NCI-H1436 (cell line): ENCODE measurements around the gene CDK5R2.

Experiments used
- DNase-seq: peaks from one replicate; lab custom pipeline; 2025; lab: John Stamatoyannopoulos, UW

Gene CDK5R2

DNA sequence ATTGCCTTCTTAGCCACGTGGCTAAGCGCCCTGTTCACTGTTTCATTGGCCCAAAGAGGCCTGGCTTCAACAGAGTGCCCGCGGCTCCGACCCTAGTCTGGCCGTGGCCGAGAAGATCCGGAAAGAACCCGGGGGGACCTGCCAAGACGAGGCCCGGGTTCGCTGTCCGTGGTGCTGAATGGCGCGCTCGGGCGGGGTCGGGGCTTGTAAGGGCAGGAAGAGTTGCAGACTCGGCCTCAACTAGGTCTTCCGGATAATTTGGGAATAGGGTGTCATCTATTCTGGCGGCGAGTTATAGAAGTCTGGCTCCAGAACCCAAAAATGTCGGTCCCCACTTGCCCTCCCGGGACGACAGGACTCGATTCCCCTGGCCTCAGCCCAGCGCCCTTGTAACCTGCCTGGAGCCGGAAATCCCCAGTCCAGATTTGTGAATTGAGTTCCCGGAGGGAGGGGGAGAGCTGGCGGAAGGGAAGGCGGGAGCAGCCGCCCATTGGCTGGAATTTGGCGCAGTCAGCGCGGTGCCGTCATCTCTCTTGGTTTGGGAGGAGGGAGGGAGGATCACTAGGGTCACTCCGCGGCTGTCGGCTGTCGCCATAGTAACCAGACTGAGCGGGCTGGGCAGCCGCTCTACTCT, 3.5 kb downstream of the CDK5R2 start:
- DNase-seq, result peak; percentile 88

DNA sequence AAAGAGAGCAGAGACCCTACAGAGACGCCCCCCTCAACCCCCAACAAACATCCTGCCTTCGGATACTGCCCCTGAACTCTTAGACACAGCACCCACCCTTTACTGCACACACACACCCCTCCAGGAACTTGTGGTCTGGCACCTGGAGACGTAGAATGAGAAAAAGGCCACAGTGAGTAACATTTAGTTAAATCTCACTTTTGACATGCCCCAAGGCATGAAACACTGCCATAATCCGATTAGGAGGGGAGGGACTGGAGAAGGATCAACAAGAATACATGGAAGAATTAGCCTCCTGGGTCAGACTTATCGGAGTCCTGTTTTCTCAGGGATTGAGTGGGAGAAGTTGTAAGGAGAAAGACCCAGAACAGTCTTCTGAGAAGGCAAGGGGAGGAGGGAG, 4.1 kb downstream of the CDK5R2 start:
- no peak for DNase-seq

DNA sequence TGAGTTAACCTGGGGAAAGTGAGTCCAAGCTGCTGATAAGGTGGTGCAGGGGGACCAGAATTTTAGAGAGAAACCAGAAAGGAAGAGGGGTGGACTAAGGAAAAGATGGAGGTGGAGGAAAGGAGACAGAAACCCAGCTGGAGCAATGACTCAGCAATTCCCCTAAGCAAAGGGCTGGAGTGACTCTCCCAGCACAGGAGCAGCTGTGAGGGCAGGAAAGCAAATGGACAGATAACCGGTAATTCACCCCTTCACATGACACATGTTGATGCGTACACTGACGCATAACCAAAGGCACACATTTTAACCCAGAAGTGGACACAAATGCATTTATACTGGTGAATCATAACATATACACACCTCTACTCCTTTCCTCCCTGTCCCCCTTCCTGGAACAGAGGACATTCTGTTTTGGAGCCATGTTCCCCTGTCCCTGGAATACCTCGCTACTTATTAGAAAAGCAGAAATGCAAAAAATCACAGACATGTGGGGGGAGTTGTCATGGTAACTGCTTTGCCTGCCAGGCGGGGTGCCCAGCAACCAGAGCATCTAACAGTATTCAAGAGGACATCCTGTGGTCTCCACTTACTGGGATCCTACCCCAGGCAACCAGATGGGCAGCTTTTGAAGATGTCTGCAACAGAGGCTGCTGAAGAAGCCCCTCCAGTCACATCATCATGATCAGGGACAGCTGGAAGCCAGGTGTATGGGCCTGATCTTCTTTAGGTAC, 4.7 kb downstream of the CDK5R2 start:
- DNase-seq, result no peak

DNA sequence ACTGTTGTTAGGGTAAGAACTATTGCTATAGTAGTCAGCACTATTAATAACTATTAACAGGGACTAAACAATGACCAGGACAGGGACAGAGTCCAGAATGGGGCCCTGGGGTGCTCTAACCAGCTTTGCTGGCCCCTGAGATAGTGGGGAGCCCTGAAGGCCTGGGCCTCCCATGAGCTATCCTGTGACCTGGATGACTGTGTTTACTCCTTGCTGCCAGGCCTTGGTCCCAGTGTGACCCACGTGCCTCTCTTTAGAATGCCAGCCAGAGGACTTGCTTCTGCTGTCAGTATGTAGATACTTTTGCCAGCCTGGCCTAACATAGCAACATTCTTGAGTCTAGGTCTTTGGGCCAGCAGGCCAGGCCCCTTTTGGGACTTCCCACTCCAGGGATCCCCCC, 11.4 kb downstream of the CDK5R2 start:
- no peak for DNase-seq

DNA sequence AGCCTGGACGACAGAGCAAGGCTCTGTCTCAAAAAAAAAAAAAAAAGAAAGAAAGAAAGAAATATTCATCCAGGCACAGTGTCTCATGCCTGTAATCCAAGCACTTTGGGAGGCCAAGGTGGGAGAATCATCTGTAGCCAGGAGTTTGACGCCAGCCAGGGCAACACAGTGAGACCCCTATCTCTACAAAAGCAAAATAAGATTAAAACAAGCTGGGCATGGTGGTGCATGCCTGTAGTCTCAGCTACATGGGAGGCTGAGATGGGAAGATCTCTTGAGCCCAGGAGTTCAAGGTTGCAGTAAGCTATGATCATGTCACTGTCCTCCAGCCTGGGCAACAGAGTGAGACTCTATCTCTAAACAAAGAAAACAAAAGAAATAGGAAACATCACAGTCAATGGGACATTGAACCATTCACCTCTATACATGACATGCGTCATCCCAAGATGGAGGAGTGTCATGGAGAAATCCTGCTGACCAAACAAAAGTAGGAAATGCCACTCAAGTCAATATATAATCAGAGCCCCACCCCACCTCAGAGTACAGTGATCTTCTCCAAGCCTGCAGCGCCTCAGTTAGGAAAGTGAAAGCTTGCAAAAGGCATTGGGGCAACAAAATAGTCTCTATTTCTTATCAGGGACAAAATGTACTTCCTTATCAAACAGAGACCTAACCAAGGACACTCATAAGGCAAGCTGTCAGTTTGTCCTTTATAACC, 15.8 kb downstream of the CDK5R2 start:
- no peak for DNase-seq

DNA sequence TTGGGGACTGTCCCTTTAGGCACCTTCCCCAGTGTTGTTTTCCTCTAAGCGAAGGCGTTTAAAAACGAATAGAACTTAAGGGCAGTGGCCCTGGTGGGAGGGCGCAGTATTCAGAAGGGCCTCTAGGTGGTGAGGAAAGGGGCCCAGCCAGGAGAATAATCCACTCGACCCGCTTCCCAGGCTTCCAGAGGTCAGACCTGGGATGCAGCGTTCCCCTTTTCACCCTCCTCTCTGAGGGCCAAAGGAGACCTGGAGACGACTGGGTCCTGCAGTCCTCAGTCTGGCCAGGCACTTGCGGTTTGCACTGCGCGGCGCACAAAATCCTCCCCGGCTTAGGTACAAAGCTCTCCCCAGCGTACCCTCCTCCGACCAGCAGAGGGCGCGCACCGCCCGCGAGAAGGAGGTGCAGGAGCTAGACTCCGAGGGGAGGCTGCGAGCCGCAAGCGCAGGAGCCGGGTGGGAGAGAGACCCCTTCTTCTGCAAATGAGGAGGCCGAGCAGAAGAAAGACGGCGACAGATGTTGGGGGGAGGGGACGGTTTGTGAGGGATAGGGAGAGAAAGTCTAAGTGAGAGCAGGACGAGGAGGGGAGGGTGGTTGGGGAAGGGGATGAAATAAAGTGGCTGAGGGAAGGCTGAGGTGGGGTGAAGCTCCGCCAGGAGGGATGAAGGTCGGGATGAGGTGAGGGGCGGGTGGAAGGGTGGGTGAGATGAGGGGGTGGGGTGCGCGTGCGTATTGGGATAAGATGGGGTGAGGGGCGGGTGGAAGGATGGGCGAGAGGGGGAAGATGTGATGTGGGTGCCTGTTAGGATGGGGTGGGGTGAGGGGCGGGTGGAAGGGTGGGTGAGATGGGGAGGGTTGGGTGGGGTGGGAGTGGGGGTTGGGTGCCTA, 20.6 kb downstream of the CDK5R2 start:
- DNase-seq, result peak; percentile 84

DNA sequence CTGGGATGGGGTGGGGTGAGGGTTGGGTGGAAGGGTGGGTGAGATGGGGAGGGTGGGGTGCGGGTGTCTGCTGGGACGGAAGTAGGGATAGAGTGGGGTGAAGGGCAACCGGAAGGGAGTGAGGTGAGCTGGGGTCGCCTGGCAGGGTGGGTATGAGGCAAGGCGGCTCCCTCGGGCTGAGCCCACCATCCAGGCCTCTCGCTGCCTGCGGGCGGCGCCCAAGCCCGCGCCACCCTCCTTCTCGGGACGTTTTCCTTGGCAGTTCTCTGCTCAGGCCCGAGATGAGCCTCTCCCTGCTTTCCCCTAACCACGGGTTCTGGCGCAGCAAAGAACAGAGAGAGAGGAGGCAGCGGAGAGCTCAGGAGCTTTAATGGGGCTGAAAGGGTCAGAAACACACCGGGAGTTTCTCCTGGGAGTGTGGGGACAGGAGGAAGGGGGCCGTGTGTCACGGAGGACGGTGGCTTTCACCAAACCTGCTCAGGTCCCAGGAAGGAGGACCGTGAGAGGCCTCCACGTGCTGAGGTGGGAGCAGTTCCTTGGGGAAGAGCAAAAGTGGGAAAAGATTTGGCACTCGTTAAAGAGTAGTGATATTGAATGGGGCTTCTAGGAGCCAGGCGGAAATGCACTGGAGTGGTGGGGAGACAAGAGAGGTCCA, 21.4 kb downstream of the CDK5R2 start:
- DNase-seq, result no peak

DNA sequence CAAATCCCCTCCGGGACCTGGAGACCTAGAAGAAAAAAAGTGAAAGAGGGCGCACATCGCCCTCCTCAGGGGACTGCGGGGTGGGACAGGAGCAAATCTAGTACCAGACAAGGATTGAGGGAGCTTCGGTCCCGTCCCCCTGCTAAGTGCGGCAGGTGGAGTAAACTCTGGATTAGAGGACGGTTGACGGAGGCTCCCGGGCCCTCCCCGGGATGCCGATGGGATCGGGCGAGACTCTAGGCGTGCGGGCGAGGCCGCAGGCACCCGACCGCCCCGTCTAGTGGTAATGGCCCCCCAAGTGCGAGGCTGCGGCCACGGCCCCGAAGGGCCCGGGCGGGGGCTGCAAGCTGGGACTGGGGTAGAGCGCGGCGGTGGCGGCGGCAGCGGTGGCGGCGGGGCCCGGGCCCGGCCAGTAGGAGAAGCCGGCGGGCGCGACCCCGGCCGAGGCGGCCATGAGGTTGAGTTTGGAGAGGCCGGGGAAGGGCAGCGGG, 22.0 kb downstream of the CDK5R2 start:
- no peak for DNase-seq

DNA sequence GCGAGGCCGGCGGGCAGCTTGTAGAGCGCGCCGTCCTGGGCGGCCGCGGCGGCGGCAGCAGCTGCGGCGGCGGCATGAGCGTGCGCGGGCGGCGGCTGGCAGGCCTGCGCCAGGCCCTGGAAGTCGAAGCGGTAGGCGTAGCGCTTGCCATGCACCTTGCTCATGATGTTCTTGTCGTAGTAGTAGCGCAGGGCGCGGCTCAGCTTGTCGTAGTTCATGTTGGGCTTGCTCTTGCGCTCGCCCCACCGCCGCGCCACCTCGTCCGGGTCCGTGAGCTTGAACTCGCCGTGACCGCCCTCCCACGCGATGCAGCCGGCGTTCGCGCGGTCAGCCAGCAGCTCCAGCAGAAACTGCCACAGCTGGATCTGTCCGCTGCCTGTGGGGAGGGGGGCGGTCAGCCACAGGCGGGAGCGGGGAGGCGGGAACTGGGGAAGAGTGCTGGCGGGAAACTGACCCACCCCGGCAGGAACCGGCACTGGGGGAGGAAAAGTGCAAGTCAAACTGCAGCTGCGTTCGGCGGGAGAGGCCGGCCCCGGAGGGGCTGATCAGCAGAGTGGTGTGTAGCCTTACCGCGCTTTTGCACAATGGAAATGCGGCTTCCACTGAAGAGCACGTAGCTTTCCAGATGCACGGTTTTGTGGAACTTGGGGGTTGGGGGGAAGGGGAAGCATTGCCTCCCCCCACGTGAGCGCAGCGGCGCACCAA, 22.6 kb downstream of the CDK5R2 start:
- DNase-seq, result no peak

DNA sequence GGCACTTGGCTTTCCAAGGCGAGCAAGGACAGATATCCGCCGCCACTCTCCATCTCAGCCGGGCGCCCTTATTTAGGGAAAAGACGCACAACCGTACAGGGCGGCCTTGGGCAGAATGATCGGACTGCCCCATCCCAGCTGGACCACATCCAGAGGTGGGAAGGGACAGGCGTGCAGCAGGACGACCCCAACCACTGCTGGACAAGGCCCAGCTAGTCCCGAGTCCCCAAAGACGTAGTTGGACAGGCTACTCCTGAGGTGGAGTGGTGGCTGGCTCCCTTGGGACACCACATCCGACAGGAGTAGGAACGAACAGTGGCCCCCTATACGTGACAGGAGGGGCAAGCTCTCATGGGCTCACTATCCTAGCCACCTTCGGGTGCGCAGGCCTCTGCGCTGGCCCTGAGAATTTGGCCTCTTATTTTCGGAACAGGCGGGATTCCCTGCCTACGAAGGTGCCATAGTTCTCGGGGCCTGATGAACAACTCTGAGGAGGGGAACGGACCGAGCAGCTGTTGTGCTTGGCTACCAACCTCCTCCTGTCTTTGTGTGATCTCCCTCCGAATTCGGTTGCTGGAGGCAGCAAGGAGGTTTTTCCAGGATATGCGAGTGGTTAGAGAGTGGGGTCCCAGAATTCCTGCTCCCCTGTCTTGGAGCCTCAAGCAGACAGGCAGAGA, 23.3 kb downstream of the CDK5R2 start:
- no peak for DNase-seq

DNA sequence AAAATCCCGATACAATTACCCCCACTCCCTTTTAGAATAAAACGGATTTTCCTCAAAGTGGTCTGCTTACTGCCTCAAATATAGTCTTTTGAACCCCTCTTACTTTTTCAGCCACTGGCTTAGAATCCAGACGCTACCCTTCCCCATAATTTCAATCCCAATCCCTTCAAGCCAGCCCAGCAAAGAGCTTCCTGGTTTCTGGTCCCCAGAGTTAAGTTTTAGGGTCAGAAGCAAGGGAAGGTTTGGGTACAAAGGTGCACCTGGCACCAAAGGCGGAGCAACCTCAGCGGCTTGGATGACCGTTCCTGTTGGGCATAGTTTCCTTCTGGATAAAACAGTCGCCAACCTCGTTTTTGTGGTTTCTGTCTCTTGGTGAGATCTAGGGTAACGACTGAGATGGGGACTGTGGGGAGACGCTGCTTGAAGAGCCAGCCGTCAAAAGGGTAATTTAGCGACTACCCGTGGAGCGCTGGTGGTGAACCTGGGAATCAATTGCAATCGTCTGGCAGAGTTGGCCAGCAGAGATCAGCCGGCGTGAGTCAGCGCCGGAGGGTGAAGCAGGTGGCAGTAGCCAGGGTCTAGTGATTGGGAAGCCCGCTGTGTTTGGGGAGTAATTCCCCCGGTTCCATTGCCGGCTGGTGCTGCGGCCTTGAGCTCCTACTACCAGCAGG, 23.9 kb downstream of the CDK5R2 start:
- no peak for DNase-seq

DNA sequence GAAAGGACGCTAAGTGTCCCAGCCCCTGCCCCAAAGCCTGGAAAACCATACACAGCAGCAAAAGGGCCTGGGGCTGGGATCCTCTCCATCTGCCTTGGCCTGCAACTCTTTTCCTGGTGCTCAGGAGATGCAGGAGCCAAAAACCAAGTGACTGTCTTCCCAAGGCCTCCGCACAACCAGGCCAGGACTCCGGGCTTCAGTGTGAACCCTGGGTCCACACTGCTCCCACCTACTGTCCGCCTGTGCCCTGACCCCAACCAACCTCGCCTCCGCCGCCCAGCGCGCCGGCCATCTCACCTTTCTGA, 24.4 kb downstream of the CDK5R2 start:
- DNase-seq, result no peak

DNA sequence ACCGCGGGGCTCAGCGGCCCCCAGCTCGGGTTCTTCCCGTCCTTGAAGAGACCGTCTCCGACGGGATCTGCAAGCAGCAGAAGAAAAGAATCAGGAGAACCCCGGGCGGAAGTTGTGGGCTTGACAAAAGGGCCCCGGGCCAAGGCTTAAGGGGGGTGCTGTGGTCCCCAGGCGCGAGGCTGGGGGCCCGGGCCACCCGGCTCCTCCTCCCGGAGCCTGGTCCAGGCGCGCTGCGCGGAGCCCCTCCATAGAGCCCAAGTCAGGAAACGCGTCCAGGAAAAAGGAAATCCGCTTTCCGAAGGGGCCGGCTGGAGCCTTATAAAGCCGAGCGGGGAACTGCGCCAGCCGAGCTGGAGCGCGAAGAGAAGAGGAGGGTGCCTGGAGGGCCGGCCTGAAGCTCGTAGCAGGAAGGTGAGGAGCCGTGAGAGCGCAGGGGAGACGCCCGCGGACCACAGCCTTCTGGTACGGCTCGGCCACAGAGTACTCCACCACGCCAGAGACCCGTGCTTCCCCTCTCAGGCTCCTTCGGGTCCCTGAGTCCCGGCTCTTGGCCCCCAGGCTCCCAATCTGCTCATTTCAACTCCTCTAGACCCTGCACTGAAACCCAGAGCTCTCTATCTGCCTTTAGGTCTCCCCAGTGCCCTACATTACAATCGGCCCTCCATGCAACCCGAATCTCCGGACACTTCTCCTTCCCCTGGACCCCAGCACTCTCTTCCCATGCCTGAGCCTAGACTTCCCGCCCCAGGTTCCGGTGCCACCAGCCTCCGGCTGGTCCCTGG, 25.0 kb downstream of the CDK5R2 start:
- no peak for DNase-seq

DNA sequence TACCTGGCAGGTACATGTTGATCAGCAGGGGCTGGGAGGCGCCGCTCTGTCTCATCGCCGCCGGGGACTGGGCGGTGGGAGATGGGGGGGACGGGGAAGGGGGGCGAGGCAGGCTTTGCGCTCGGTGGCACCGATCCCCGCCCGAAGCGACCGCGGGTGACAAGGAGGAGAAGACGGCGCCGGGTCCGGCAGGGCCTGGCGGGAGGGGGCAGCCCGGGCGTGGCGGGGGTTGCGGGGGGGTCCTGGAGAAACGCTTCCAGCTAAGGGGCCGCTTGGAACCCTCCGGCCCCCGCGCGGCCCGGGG, 25.5 kb downstream of the CDK5R2 start, which contains the start of gene FEV:
Gene FEV (minus strand): TSS at position 164 of the 304 bp plus-strand sequence. CDS start 109 bp downstream, at position 55.
- no peak for DNase-seq

DNA sequence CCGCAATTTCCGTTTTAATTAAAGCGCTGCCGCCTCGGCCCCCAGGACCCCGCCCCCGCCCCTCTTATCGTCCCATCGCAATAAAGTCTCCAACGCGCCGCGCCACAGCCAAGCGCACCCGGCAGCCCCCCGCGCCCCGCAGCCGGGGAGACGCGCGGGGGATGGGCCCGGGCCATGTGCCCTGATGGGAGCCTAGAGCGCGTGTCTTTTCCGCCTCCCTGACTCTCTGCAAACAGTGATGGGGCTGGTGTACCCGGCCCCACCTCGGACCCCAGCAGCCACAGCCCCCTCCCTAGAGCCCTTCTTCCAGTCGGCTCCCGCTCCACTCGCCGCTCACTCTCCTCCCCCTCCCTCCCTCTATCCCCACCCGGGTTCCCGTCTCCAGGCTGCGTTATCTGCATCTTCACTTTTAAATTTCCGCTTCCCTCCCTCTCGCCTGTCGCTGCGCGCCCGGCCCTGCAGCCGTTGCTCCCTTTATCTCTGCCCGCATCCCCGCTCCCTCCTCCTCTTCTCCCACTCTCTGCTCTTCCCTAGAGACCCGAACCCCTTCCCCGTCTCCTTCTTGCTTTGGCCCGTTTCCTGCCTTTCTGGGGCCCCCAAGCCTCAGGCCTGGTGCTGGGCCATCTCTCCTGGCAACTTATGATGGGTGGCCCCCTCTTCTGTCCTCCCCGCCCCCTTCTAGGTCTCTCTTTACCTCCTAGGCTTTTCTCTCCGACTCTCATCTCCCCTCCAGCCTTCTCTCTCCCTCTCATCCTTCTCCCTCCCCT, 26.0 kb downstream of the CDK5R2 start:
- no peak for DNase-seq

DNA sequence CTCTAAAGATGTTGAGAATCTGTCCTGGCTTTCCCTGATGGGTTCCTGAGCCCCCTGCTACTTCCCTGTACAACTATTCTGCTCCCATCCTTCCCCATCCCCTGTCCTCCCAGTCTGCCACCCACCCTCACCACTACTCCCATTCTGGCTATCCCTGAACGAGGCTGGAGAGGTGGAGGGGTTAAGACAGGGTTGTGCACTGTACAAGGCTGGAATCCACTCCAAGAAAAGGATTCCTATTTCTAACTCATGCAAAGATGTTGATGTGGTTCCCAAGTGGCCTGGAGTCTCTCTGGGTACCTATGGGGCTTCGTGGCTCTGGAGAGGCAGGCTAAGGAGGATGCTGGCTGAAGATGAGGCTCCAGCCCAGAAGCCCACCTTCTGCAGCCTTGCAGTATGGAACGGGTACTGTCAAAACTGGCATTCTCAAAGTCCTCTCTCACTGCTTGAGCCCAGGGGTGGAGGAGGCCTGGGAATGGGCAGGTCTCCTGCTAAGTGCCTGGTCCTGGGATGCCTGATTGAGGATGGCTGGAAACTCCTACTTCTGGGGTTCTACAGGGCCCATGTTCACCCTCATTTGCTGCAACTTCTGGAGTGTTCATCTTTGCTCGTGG, 26.8 kb downstream of the CDK5R2 start:
- DNase-seq, result no peak

DNA sequence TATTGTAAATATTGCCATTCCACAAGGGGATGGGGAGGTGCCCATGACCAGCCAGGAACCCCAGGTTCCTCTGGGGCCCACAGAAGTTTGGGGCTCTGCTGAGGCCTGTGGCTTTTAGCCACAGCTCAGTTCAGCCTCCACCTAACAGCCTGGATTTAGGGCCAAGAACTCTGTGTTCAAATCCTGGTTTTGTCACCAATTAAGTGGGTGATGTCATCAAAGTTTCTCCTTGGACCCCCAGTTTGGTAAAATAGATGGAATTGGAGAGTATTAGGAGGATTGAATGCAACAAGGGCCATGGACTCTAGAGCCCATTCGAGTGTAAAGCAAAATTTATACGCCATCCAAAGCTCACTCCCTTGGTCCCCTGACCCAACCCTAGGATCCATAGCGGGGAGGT, 28.7 kb downstream of the CDK5R2 start:
- DNase-seq, result no peak

DNA sequence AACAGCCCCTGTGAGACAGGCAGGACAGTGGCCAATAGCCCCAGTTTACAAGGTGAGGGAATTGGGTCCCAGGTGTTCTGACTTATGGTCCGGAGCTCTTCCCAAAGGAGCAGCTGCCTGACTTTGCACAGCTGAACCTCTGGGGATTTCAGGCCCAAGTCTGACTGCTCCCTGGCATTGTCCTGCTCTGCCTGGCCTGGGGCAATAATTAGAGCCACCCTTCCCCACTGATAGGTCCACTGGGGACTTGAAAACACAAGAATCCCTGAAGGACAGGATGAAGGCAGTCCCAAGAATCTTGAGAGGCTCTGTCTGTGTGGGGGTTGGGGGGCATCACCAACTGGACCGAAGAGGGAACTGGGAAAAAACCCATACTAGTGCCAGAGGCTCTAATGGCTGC, 29.2 kb downstream of the CDK5R2 start:
- no peak for DNase-seq
